ENCODE data around the gene MORN4.

DNA sequence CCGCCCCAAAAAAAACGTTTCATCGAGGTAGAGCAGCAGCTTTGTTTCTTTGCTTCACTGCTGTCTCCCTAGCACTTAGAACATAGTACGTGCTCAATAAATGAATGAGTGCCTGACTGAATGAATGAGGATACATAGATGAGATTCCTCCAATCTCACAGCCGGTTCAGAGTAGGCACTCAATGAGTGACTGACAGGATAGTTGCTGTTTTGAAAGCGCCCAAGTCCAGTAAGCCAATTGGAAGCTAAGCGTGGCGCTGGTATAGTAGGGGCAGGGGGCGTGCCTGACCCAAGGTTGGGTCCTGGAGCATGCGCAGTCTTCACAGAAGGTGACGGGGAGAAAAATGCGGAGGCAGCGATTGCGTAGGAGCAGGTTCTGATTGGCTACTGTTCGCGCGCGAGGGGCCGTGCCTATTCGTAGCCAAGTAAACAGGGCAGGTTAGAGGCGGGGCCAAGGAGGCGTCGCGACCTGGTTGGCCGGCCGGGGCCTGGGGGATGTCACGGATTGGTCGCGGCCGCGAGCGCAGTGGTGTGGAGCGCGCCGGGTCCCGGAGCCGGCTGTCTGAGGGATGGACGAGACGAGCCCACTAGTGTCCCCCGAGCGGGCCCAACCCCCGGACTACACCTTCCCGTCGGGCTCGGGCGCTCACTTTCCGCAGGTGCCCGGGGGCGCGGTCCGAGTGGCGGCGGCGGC, 7.0 kb upstream of the MORN4 start, which contains the start of gene PI4K2A:
- TF ChIP-seq, protein P1, sequence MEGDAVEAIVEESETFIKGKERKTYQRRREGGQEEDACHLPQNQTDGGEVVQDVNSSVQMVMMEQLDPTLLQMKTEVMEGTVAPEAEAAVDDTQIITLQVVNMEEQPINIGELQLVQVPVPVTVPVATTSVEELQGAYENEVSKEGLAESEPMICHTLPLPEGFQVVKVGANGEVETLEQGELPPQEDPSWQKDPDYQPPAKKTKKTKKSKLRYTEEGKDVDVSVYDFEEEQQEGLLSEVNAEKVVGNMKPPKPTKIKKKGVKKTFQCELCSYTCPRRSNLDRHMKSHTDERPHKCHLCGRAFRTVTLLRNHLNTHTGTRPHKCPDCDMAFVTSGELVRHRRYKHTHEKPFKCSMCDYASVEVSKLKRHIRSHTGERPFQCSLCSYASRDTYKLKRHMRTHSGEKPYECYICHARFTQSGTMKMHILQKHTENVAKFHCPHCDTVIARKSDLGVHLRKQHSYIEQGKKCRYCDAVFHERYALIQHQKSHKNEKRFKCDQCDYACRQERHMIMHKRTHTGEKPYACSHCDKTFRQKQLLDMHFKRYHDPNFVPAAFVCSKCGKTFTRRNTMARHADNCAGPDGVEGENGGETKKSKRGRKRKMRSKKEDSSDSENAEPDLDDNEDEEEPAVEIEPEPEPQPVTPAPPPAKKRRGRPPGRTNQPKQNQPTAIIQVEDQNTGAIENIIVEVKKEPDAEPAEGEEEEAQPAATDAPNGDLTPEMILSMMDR (IDR thresholded peaks at IDR 0.05; ENCODE audit: insufficient read depth, low read length, poor library complexity, severe bottlenecking): no peak
- TF ChIP-seq EZH2phosphoT487 (conservative IDR thresholded peaks at IDR 0.05; ENCODE audit: low read length): no peak
